H1 (cell line): ENCODE measurements around the gene ST6GALNAC3. TPM values are rescaled to one million over a fixed set of nuclear protein-coding genes. Genes with fewer than 3 reads are reported as not detected.

ENCODE experiments used
- CTCF ChIA-PET: fragments of 300-600 bp; sonication (Branson Sonifier 250); formaldehyde crosslinking; loops from one replicate; lab custom pipeline; 2021; ENCODE audit not compliant: partially characterized antibody; lab: Charles Lee
- POLR2A ChIA-PET: fragments of 300-600 bp; sonication (Branson Sonifier 250); formaldehyde crosslinking; loops from one replicate; lab custom pipeline; 2021; ENCODE audit warnings: inconsistent platforms; ENCODE audit not compliant: partially characterized antibody; lab: Charles Lee
- DNase-seq, 2 experiments: peaks; one replicate each; pipeline versions ENCODE4 v3.0.0 to v3.0.0-alpha.2; 2010 to 2022; ENCODE audit warnings: low spot score in 2 of 2, low read depth in 1 of 2, mixed read lengths in 1 of 2
- FAIRE-seq: peaks from 2 replicates; lab custom pipeline; 2011; peaks lifted over from hg19 to GRCh38; lab: Jason Lieb, UNC
- H2AFZ ChIP-seq: 2 replicates; pipeline ENCODE4 v1.8.1; 2012; ENCODE audit warnings: low read length, inconsistent platforms
- H2AK5ac ChIP-seq: 2 replicates; pipeline ENCODE4 v1.6.1; 2013; ENCODE audit warnings: low read depth, low read length
- H2BK120ac ChIP-seq: replicated peaks from 2 replicates; pipeline ENCODE3; 2013; ENCODE audit warnings: low read depth, low read length, inconsistent platforms
- H2BK12ac ChIP-seq: 2 replicates; pipeline ENCODE4 v1.6.1; 2013; ENCODE audit warnings: low read depth, low read length
- H2BK15ac ChIP-seq: 2 replicates; pipeline ENCODE4 v1.6.1; 2013; ENCODE audit warnings: low read length
- H2BK20ac ChIP-seq: 2 replicates; pipeline ENCODE4 v1.6.1; 2013; ENCODE audit warnings: low read length
- H2BK5ac ChIP-seq: 2 replicates; pipeline ENCODE4 v1.6.1; 2013; ENCODE audit warnings: low read depth, low read length
- H3K14ac ChIP-seq: 2 replicates; pipeline ENCODE4 v1.6.1; 2013; ENCODE audit warnings: inconsistent platforms; ENCODE audit not compliant: insufficient read length
- H3K18ac ChIP-seq: 2 replicates; pipeline ENCODE4 v1.6.1; 2013; ENCODE audit warnings: low read length; ENCODE audit errors: extremely low read depth
- H3K23ac ChIP-seq: 2 replicates; pipeline ENCODE4 v1.6.1; 2013; ENCODE audit warnings: inconsistent platforms; ENCODE audit not compliant: insufficient read length
- H3K23me2 ChIP-seq: 2 replicates; pipeline ENCODE4 v1.6.1; 2013; ENCODE audit warnings: low read depth, low read length
- H3K27ac ChIP-seq: 2 replicates; pipeline ENCODE4 v1.6.1; 2011; ENCODE audit warnings: low read depth, low read length, inconsistent platforms
- H3K27me3 ChIP-seq, 4 experiments: replicated peaks in 1 of 4; 1 replicate in 1 of 4; 2 replicates in 3 of 4; pipeline versions ENCODE4 v1.6.1 to v1.8.1; 2011 to 2013; ENCODE audit warnings: low read length in 3 of 4, mild to moderate bottlenecking in 3 of 4, inconsistent platforms in 2 of 4, mixed read lengths in 2 of 4, moderate library complexity in 1 of 4; ENCODE audit not compliant: control insufficient read depth in 3 of 4, insufficient read depth in 3 of 4; ENCODE audit errors: extremely low read depth in 1 of 4
- H3K36me3 ChIP-seq, 4 experiments: 2 replicates each; pipeline versions ENCODE4 v1.6.1 to v1.8.1; 2011 to 2013; ENCODE audit warnings: mild to moderate bottlenecking in 4 of 4, low read length in 3 of 4, moderate library complexity in 2 of 4, control low read depth in 1 of 4, inconsistent platforms in 1 of 4; ENCODE audit not compliant: insufficient read depth in 4 of 4, control insufficient read depth in 2 of 4
- H3K4ac ChIP-seq: replicated peaks from 2 replicates; pipeline ENCODE3; 2013; ENCODE audit warnings: low read length, low read depth, mixed read lengths, inconsistent platforms; ENCODE audit not compliant: insufficient read length
- H3K4me1 ChIP-seq, 4 experiments: replicated peaks in 1 of 4; 1 replicate in 1 of 4; 2 replicates in 3 of 4; pipeline versions ENCODE4 v1.6.1 to v1.8.1; 2011 to 2013; ENCODE audit warnings: low read length in 3 of 4, inconsistent platforms in 2 of 4, mixed read lengths in 1 of 4; ENCODE audit not compliant: insufficient read depth in 4 of 4, control insufficient read depth in 3 of 4
- H3K4me2 ChIP-seq, 2 experiments: 2 replicates each; pipeline versions ENCODE4 v1.6.1 to v1.8.1; 2011 to 2013; ENCODE audit warnings: low read depth in 2 of 2, low read length in 2 of 2, control low read depth in 1 of 2, inconsistent platforms in 1 of 2, mild to moderate bottlenecking in 1 of 2; ENCODE audit not compliant: insufficient read depth in 1 of 2
- H3K4me3 ChIP-seq, 4 experiments: fragments of 200-600, 300-600 bp in 1 of 4; sonication (generic), shearing (Covaris generic), sonication (Bioruptor Twin) in 1 of 4; 2 replicates each; pipeline versions ENCODE4 v1.5.1 to v1.8.1; 2011 to 2016; ENCODE audit warnings: low read length in 4 of 4, low read depth in 3 of 4, control low read depth in 2 of 4, inconsistent platforms in 2 of 4, mild to moderate bottlenecking in 2 of 4, mixed read lengths in 1 of 4, moderate library complexity in 1 of 4; ENCODE audit not compliant: insufficient read depth in 2 of 4; ENCODE audit errors: extremely low read depth in 1 of 4
- H3K56ac ChIP-seq: replicated peaks from 2 replicates; pipeline ENCODE3; 2013; ENCODE audit warnings: low read depth, mild to moderate bottlenecking, mixed read lengths, low read length, inconsistent platforms; ENCODE audit not compliant: insufficient read length
- H3K79me1 ChIP-seq: 2 replicates; pipeline ENCODE4 v1.6.1; 2013; ENCODE audit warnings: low read depth, low read length, control low read depth
- H3K79me2 ChIP-seq, 2 experiments: 2 replicates each; pipeline versions ENCODE4 v1.6.1 to v1.8.1; 2012 to 2013; ENCODE audit warnings: low read length in 2 of 2, mild to moderate bottlenecking in 2 of 2, inconsistent platforms in 1 of 2; ENCODE audit not compliant: insufficient read depth in 2 of 2, control insufficient read depth in 1 of 2
- H3K9ac ChIP-seq, 4 experiments: replicated peaks in 1 of 4; 1 replicate in 1 of 4; 2 replicates in 3 of 4; pipeline versions ENCODE4 v1.6.1 to v1.8.1; 2011 to 2013; ENCODE audit warnings: low read depth in 3 of 4, low read length in 3 of 4, control low read depth in 2 of 4, mild to moderate bottlenecking in 2 of 4, moderate library complexity in 2 of 4, inconsistent platforms in 1 of 4; ENCODE audit errors: extremely low read depth in 1 of 4
- H3K9me3 ChIP-seq, 2 experiments: 2 replicates each; pipeline versions ENCODE4 v1.6.1 to v1.8.1; 2012 to 2013; ENCODE audit warnings: mild to moderate bottlenecking in 2 of 2, moderate library complexity in 2 of 2, control low read depth in 1 of 2, inconsistent platforms in 1 of 2, low read depth in 1 of 2, low read length in 1 of 2, mixed read lengths in 1 of 2; ENCODE audit not compliant: insufficient read depth in 2 of 2
- H4K20me1 ChIP-seq, 2 experiments: replicated peaks in 1 of 2; 2 replicates each; pipeline versions ENCODE3 to v1.8.1; 2011 to 2013; ENCODE audit warnings: inconsistent platforms in 2 of 2, low read length in 2 of 2, mild to moderate bottlenecking in 1 of 2; ENCODE audit not compliant: insufficient read depth in 2 of 2, control insufficient read depth in 1 of 2
- H4K5ac ChIP-seq: 2 replicates; pipeline ENCODE4 v1.6.1; 2013; ENCODE audit warnings: low read length, low read depth, mixed read lengths, inconsistent platforms; ENCODE audit not compliant: insufficient read length
- H4K8ac ChIP-seq: 2 replicates; pipeline ENCODE4 v1.8.0; 2013; ENCODE audit warnings: mild to moderate bottlenecking, moderate library complexity, low read length, inconsistent platforms; ENCODE audit not compliant: insufficient read depth; ENCODE audit errors: extremely low read depth
- H4K91ac ChIP-seq: replicated peaks from 2 replicates; pipeline ENCODE3; 2013; ENCODE audit warnings: low read length, mixed read lengths, inconsistent platforms; ENCODE audit not compliant: insufficient read length
- RNF2 ChIP-seq: fragments of 200-900, 300-1000 bp; sonication (generic); IDR thresholded peaks from 2 replicates; pipeline ENCODE4 v1.7.1; 2016; ENCODE audit warnings: borderline replicate concordance, low read depth, mild to moderate bottlenecking, antibody characterized with exemption, low read length; ENCODE audit not compliant: poor library complexity, severe bottlenecking; ENCODE audit errors: missing control alignments
- polyA plus RNA-seq, 7 experiments: library from polyadenylated mRNA; depleted of rRNA in 3 of 7; stranded (reverse) in 5 of 7; unstranded in 2 of 7; fragments of >200 nt in 5 of 7; fragments of 200-250 nt in 2 of 7; gene quantifications; 1 replicate in 5 of 7; 2 replicates in 1 of 7; 4 replicates in 1 of 7; pipeline versions ENCODE4 v1.2.1 to v1.2.3, GENCODE V29; 2011 to 2013; ENCODE audit warnings: missing spikeins in 2 of 7, mixed read lengths in 2 of 7
- total RNA-seq: library from RNA; stranded (reverse); fragmentation: NEBNext Ultra II Directional; extraction: Animal tissue kit (Norgen Biotek cat#: 25700); gene quantifications from 2 replicates; pipeline ENCODE4 v1.2.1, GENCODE V29; 2021

Gene ST6GALNAC3
- total and polyA plus RNA-seq, 2 of the 8 experiments (the other 6 are each of a cell fraction or from before 2014, with no cell fraction given): 4.9 to 19.0 TPM

- no peak overlapping the region for H4K8ac ChIP-seq
- H2AK5ac ChIP-seq: no peak overlapping the region
- no peak overlapping the region for H3K18ac ChIP-seq
- POLR2A ChIA-PET: no interaction called here
- no peaks in the 10 kb centered on the region for H4K20me1 ChIP-seq
- H3K4me1 ChIP-seq: peaks cover 1 to 7% (median 5%) of the 10 kb centered on the region in 4 experiments; a peak in 6 of 7 replicates
- H3K27me3 ChIP-seq: peaks cover 0 to 1% (median 0%) of the 10 kb centered on the region in 4 experiments; a peak in 1 of 7 replicates
- H3K9ac ChIP-seq: no peak overlapping the region
- no peak overlapping the region for H4K91ac ChIP-seq
- H3K4me2 ChIP-seq: no peak overlapping the region
- no peak overlapping the region for H4K5ac ChIP-seq
- H3K4me3 ChIP-seq: no peak overlapping the region
- no peak overlapping the region for H3K56ac ChIP-seq
- no peak overlapping the region for H3K14ac ChIP-seq
- no peaks in the 10 kb centered on the region for H3K79me1 ChIP-seq
- no peak for TF ChIP-seq RNF2
- no peak overlapping the region for H2BK20ac ChIP-seq
- H3K27ac ChIP-seq: no peak overlapping the region
- H3K79me2 ChIP-seq: no peaks in the 10 kb centered on the region
- DNase-seq: no peak
- no peak for FAIRE-seq
- H3K36me3 ChIP-seq: no peaks in the 10 kb centered on the region
- H2AFZ ChIP-seq: no peak overlapping the region
- no peak overlapping the region for H2BK120ac ChIP-seq
- no peak overlapping the region for H3K23ac ChIP-seq
- no peaks in the 10 kb centered on the region; the same call in 1 of the 2 replicates for H3K23me2 ChIP-seq
- CTCF ChIA-PET: no interaction called here
- no peak overlapping the region for H3K4ac ChIP-seq
- no peak overlapping the region for H2BK15ac ChIP-seq
- no peak overlapping the region for H2BK12ac ChIP-seq
- H2BK5ac ChIP-seq: no peak overlapping the region
- H3K9me3 ChIP-seq: no peaks in the 10 kb centered on the region; a peak in 1 of 4 replicates
These were observed 418.3 kb downstream of the ST6GALNAC3 start for GRCh38 chr1:76492752-76493430.
